Upper lobe of right lung (tissue), 1 donor: ENCODE results near the gene CADPS. TPM values are rescaled to one million over a fixed set of nuclear protein-coding genes. Genes with fewer than 3 reads are reported as not detected.

Experiments used
- ATAC-seq: fragments of 200-7000 bp; cut with Tn5 transposase; one replicate; pipeline ENCODE4 v1.9.1; 2020; ENCODE audit warnings: mild to moderate bottlenecking, moderate library complexity
- DNase-seq: peaks from one replicate; pipeline ENCODE4 v3.0.0-alpha.2; 2020
- H3K27ac ChIP-seq: fragments of 200-600 bp; one replicate; pipeline ENCODE4 v1.8.0; 2022
- H3K27me3 ChIP-seq: fragments of 200-600 bp; one replicate; pipeline ENCODE4 v1.8.0; 2022; ENCODE audit warnings: mild to moderate bottlenecking
- H3K36me3 ChIP-seq: fragments of 200-600 bp; one replicate; pipeline ENCODE4 v1.8.0; 2022
- H3K4me1 ChIP-seq: fragments of 200-600 bp; one replicate; pipeline ENCODE4 v1.8.0; 2022
- H3K4me3 ChIP-seq: fragments of 200-600 bp; one replicate; pipeline ENCODE4 v1.8.0; 2022; ENCODE audit warnings: mild to moderate bottlenecking
- H3K9me3 ChIP-seq: fragments of 200-600 bp; one replicate; pipeline ENCODE4 v1.8.0; 2022
- intact Hi-C: fragments of 100-400 bp; cut with DNase I; formaldehyde crosslinking; loops from one replicate; pipeline ENCODE4 v1.11.0; 2022
- total RNA-seq: library from RNA; stranded (reverse); fragmentation: NEBNext Ultra II Directional; extraction: Animal tissue kit (Norgen Biotek cat#: 25700); gene quantifications from one replicate; pipeline ENCODE4 v1.2.1, GENCODE V29; 2021
- TF ChIP-seq, protein P1 (sequence below): fragments of 200-600 bp; IDR thresholded peaks from one replicate; pipeline ENCODE4 v1.8.0; 2022; ENCODE audit warnings: antibody characterized with exemption
- donor health status: DM: no; HTN: yes; CAD: no; lungs with severe emphysema.

The CADPS gene
- total RNA-seq, 1 donor from 2014 or later: 1.1 TPM

DNA sequence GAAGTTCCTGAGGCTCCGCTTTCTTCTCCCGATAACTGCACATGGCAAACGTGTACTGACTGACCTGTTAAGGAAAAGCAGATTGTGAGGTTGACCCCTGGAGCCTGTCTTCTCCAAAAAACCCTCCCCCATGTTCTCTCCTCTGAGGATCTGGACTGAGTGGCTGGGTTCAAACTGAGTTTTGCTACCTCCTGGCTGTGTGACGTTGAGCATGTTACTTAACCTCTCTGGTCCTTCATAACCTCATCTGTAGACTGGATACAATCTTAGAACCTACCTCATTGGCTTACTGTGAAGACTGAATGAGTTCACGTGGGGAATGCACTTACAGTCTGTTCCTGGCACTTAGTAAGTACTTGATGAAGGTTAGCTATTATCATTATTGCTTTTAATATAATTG, 317.8 kb downstream of the CADPS start:
- H3K9me3 ChIP-seq: no peaks in the 10 kb centered on the region
- no peak overlapping the region for H3K4me3 ChIP-seq
- no peak for DNase-seq
- H3K27ac ChIP-seq: no peak overlapping the region
- H3K36me3 ChIP-seq: no peaks in the 10 kb centered on the region
- no peaks in the 10 kb centered on the region for H3K27me3 ChIP-seq
- no peak for ATAC-seq
- no peaks in the 10 kb centered on the region for H3K4me1 ChIP-seq
- TF ChIP-seq, protein P1, sequence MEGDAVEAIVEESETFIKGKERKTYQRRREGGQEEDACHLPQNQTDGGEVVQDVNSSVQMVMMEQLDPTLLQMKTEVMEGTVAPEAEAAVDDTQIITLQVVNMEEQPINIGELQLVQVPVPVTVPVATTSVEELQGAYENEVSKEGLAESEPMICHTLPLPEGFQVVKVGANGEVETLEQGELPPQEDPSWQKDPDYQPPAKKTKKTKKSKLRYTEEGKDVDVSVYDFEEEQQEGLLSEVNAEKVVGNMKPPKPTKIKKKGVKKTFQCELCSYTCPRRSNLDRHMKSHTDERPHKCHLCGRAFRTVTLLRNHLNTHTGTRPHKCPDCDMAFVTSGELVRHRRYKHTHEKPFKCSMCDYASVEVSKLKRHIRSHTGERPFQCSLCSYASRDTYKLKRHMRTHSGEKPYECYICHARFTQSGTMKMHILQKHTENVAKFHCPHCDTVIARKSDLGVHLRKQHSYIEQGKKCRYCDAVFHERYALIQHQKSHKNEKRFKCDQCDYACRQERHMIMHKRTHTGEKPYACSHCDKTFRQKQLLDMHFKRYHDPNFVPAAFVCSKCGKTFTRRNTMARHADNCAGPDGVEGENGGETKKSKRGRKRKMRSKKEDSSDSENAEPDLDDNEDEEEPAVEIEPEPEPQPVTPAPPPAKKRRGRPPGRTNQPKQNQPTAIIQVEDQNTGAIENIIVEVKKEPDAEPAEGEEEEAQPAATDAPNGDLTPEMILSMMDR: no peak
- intact Hi-C loops: no loop called here

DNA sequence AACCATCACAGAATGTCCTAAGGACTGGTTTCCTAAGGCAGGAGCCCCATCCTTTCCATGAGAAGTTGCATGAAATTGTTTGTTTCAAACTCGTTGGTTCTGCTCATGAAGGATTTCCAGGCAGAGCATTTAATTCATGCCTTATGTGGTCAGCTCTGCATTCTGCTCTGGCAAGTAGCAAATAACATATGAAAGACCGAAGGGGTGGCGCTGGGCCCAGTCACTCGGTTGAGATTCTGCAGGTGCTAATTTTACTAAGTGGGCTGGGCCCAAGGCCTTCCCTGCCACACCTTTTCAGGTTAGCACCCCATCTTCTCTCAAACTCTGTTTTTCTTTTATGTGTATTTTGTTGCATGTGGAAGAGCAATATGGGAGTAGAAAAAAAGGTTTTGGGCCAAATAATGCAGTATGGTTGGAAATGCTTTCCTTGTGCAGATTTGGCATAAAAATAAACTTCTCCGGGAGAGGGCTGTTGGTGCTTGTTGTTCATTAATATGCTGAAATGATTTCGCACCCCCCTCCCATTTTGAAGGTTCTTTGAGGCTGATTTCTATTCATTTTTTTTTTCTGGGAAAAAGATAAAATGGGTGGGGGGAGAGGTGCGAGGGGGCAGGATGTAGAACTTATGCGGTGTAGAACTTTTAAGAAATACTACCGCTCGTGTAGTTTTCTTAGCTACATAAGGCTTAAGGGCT, 318.9 kb downstream of the CADPS start:
- intact Hi-C loops: no loop called here
- ATAC-seq: no peak
- TF ChIP-seq, protein P1: no peak

DNA sequence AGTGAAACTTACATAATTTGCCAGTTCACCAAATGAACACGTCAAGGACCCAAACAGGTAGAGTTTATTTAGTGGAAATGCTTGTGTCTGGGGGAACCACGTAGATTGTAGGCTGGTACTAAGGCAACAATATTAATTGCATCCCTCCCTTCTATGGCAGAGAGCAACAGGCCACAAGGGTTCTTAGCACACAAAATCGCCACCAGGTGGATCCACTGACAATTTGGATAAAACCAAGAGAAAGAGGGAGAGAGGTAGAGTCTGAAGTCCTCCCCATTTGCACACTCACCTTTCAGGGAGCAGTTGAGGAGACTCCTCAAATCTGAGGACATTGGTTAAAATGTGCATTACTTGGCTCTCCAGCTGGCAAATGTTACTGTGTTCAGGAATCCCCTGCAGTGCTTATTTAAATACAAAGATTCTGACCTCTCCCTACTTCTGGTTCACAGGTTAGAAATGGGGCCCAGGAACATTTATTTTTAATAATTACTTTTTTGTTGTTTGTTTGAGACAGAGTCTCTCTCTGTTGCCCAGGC, 320.9 kb downstream of the CADPS start:
- TF ChIP-seq, protein P1: no peak
- H3K27me3 ChIP-seq: no peaks in the 10 kb centered on the region
- intact Hi-C loops: no loop called here
- no peaks in the 10 kb centered on the region for H3K4me1 ChIP-seq
- no peaks in the 10 kb centered on the region for H3K36me3 ChIP-seq
- no peak overlapping the region for H3K4me3 ChIP-seq
- no peak for ATAC-seq
- H3K27ac ChIP-seq: no peak overlapping the region
- no peak for DNase-seq
- no peaks in the 10 kb centered on the region for H3K9me3 ChIP-seq

More for the DNA sequence above, 318.9 kb downstream of the CADPS start:
- DNase-seq: no peak
- H3K27ac ChIP-seq: no peak overlapping the region
- no peaks in the 10 kb centered on the region for H3K36me3 ChIP-seq
- no peaks in the 10 kb centered on the region for H3K9me3 ChIP-seq
- no peaks in the 10 kb centered on the region for H3K4me1 ChIP-seq
- H3K27me3 ChIP-seq: no peaks in the 10 kb centered on the region
- H3K4me3 ChIP-seq: no peak overlapping the region

DNA sequence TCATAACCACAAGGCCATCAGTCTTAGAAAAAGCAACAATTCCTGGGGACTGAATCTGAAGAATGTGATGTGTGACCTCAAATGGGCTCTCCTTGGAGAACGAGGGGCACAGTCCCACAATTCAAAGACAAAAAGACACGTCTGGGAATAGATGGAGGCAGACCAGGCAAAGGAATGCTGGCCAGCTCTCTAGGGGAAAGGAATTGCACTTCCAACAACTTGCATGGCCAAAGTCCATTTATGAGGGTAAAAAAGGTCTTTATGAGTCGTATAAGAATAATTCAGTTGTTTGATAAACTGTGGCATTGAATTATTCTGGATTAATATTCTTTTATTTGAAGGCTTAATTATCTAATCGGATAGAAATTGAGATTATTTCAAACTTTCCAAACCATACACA, 321.4 kb downstream of the CADPS start:
- no peak overlapping the region for H3K27ac ChIP-seq
- H3K4me3 ChIP-seq: no peak overlapping the region
- TF ChIP-seq, protein P1: no peak
- intact Hi-C loops: no loop called here
- H3K27me3 ChIP-seq: no peaks in the 10 kb centered on the region
- no peaks in the 10 kb centered on the region for H3K4me1 ChIP-seq
- H3K9me3 ChIP-seq: no peaks in the 10 kb centered on the region
- DNase-seq (no peak), ATAC-seq (no peak)
- no peaks in the 10 kb centered on the region for H3K36me3 ChIP-seq

DNA sequence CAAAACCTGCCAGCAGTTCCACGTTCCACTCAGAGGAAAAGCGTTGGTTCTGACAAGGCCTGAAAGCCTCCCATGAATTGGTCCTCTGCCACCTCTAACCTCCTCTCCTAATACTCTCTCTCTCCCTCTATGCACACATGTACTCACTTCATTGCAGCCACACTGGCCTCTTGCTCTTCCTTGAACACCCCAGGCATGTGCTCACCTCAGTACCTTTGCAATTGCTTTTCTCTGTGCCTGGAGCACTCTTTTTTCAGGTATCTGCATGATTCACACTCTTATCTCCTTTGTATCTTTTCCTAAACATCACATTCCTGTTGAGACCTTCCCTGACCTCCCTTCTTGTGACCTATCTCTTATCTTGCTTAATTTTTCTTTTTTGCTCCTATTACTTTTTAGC, 323.7 kb downstream of the CADPS start:
- intact Hi-C loops: no loop called here
- Histone ChIP-seq H3K4me1 (no peaks in the 10 kb centered on the region), H3K4me3 (no peak overlapping the region), H3K27ac (no peak overlapping the region), H3K36me3 (no peaks in the 10 kb centered on the region), H3K9me3 (no peaks in the 10 kb centered on the region), H3K27me3 (no peaks in the 10 kb centered on the region)
- DNase-seq (no peak), ATAC-seq (no peak)
- TF ChIP-seq, protein P1: no peak
